Stimulated activated memory B cell treated with anti-CD40 and anti-IgM and Interleukin-4, amounts not matched to agents 10 μg/mL and 1 μg/mL and 100 μg/mL, for 72 hours (primary cell): ENCODE data around the gene PRAC1.
A peak's percentile ranks its signal among the peaks of the same experiment; 100 is the strongest.
"Not testable (repeated sequence)": the region's sequence is repeated elsewhere in the genome, so short reads cannot be mapped to it uniquely, and the experiment has no call there.

Source experiments
- ATAC-seq: fragments of 150-1000 bp; cut with Tn5 transposase; 2 replicates; pipeline ENCODE4 v1.10.0; 2021
- H3K27ac Mint-ChIP-seq: one replicate; pipeline ENCODE4 v1.8.0; 2022; ENCODE audit warnings: mild to moderate bottlenecking, mixed read lengths
- H3K27me3 Mint-ChIP-seq: one replicate; pipeline ENCODE4 v1.8.0; 2022; ENCODE audit warnings: mixed read lengths
- H3K36me3 Mint-ChIP-seq: one replicate; pipeline ENCODE4 v1.8.0; 2022; ENCODE audit warnings: mixed read lengths
- H3K4me1 Mint-ChIP-seq: one replicate; pipeline ENCODE4 v1.8.0; 2022; ENCODE audit warnings: mixed read lengths
- H3K4me3 Mint-ChIP-seq: one replicate; pipeline ENCODE4 v1.8.0; 2022; ENCODE audit warnings: mild to moderate bottlenecking, moderate library complexity, mixed read lengths
- H3K9me3 Mint-ChIP-seq: one replicate; pipeline ENCODE4 v1.8.0; 2022; ENCODE audit warnings: mixed read lengths

PRAC1 gene

DNA sequence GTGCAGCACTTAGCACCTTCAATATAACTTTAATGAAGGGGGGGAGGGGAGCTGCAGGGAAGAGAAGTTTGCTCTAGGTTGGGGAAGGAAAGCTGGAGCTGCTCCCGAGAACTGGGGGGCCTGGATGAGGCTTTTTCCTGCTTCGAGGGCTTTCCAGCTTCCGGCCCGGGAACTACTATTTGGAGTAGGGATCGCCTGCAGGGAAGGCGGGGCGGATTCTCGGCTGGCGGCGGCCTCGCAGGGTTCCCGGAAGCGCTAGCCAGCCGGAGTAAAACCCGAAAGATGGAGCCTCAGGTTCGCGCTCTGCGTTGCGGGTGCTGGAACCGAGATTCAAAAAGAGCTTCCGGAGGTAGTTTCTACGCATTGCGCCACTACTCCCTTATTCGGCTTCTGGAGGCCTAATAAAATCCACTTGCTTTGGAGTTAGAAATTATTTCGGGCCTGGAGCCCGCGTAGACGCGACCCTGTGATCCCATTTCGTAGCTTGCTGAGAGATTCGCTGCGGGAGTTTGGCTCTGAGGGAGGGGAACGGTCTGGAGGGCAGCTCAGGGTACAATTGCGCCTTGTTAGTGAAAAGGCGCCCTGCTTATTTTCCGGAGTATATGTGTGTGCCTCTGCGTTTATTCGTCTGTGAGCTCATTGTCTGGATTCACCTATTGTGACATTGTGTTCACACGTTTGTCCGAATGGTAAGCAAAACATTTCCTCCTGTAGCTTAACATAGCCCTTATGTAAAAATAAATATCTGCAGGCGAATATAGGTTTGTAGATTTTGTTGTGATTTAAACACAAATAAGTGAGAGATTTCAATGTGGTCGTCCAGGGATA lies 1.3 kb upstream of the PRAC1 start:
- Mint-ChIP-seq H3K36me3 (no peaks in the 10 kb centered on the region), H3K27me3 (peaks cover 99% of the 10 kb centered on the region), H3K4me3 (peak overlapping the region; percentile 38), H3K27ac (no peak overlapping the region), H3K9me3 (no peaks in the 10 kb centered on the region), H3K4me1 (peaks cover 32% of the 10 kb centered on the region)
- no peak for ATAC-seq

DNA sequence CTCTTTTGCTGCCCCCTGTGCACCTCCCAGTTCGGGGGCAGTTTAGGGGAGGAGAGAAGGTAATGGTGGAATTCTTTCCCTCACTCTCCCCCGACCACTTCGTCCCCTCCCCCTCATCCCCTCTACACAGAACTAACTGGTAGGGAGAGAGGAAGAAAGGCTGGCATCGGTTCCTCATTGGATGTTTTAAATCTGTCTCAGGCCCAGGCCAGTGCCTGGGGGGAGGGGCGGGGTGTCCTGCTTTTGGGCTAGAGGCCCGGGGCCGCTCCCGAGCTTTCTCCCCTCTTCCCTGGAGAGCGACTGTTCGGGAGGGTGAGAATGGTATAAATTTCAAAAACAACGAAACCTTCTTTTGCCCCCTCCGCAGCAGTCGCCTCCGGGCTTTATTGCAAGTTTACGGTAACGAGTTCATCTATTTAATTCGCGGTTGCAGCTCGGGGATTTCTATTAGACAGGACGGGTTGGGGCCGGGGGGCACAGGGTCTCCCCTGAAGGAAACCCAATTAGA lies 651 bp upstream of the PRAC1 start, which contains the start of gene PRAC2:
Gene PRAC2, plus strand, starts transcription at position 271 of the 508 bp plus-strand sequence. CDS start 1,226 bp downstream, outside the sequence.
- Mint-ChIP-seq H3K4me1 (peaks cover 29% of the 10 kb centered on the region), H3K4me3 (peak within 1 kb of the TSS; percentile 38), H3K27ac (no peak within 1 kb of the TSS), H3K27me3 (peaks cover 99% of the 10 kb centered on the region), H3K9me3 (no peaks in the 10 kb centered on the region), H3K36me3 (no peaks in the 10 kb centered on the region)
- no peak for ATAC-seq

DNA sequence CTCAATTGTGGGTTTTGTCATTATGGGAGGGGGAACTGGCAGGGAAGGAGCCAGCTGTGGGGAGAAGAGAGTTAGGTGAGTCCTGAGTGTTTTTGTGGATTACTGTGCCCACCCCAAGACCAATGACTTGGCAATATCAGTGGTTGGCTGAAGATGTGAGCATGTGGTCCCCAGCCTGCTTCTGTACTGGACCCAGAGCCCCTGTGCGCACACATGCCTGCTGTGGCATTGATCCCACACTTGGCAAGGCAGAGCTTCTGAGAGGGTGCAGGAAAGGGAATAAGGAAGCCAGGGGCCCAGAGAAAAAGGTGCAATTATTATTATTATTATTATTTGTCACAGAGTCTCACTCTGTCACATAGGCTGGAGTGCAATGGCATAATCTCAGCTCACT lies 1.3 kb downstream of the PRAC1 start:
- no peak for ATAC-seq
- H3K27me3 Mint-ChIP-seq: peaks cover 89% of the 10 kb centered on the region
- no peaks in the 10 kb centered on the region for H3K9me3 Mint-ChIP-seq
- no peak overlapping the region for H3K27ac Mint-ChIP-seq
- no peak overlapping the region for H3K4me3 Mint-ChIP-seq
- H3K36me3 Mint-ChIP-seq: no peaks in the 10 kb centered on the region
- H3K4me1 Mint-ChIP-seq: peaks cover 29% of the 10 kb centered on the region

DNA sequence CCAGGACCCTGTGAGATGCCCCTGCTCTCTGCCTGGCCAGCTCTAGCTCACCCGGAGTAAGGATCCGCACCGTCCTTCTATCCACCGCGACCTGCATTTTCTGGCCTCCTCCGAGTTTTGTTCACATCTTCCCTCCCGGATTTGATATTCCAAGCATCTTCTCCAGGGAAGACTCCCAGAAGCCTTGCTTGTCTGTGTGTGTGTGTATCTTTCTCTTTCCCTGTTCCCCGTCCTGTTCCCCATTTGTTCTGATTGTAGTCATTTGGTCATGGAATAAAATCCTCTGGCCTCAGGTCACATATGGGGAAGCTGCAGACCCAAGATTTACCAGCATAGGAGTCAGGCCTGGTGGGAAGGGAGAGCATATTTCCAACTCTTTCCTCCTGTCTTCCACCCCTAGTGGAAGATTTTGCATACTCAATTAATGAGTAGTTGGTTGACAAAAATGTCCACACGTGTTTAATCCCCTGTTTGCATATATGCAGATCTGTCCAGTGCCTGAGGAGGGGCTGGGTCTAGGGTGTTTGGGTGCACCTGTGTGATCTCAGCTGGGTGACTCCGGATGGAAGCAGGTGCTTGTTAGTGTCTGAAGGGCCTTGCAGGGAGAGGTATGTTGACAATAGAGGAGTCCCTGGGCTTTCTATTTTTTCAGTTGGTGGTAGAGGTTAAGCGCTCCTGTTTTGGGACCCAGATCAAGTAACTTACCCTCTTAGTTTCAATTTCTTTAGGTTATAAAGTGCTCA lies 1.9 kb downstream of the PRAC1 start:
- no peak overlapping the region for H3K27ac Mint-ChIP-seq
- no peak for ATAC-seq
- no peak overlapping the region for H3K4me3 Mint-ChIP-seq

DNA sequence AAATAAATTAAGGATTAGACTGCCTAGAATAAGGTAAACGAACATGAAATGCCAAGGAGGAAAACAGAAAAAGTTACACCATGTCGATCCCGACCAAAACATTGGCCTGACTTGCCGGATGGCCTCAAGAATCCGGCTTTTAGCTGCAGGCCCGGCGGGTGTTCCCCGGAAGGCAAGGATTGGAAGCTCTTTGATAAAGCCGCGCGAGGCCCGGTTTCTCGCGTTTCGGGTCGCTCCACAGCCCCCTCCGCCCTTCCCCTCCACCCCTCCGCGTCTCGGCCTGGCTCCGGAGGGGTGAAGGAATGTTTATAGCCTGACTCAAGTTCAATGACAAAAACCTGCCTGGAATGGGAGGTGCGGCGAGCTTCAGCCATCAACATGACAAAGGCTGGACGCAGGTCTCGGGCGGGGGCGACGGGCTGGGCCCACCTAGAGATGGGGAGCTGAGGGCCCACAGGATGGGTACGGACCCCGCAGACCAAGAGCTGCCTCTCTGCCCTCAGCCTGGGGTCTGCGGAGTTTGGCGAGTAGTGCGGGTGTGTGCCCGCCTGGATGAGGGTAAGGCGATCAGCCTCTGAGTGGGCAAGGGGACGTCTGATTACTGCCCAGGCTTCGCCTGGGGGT lies 2.6 kb downstream of the PRAC1 start:
- Mint-ChIP-seq H3K4me1 (peaks cover 22% of the 10 kb centered on the region), H3K4me3 (no peak overlapping the region), H3K27ac (no peak overlapping the region), H3K9me3 (no peaks in the 10 kb centered on the region), H3K27me3 (peaks cover 81% of the 10 kb centered on the region), H3K36me3 (no peaks in the 10 kb centered on the region)
- ATAC-seq: no peak

More for the DNA sequence above, 1.9 kb downstream of the PRAC1 start:
- Mint-ChIP-seq H3K4me1 (peaks cover 28% of the 10 kb centered on the region), H3K27me3 (peaks cover 84% of the 10 kb centered on the region), H3K9me3 (no peaks in the 10 kb centered on the region), H3K36me3 (no peaks in the 10 kb centered on the region)

DNA sequence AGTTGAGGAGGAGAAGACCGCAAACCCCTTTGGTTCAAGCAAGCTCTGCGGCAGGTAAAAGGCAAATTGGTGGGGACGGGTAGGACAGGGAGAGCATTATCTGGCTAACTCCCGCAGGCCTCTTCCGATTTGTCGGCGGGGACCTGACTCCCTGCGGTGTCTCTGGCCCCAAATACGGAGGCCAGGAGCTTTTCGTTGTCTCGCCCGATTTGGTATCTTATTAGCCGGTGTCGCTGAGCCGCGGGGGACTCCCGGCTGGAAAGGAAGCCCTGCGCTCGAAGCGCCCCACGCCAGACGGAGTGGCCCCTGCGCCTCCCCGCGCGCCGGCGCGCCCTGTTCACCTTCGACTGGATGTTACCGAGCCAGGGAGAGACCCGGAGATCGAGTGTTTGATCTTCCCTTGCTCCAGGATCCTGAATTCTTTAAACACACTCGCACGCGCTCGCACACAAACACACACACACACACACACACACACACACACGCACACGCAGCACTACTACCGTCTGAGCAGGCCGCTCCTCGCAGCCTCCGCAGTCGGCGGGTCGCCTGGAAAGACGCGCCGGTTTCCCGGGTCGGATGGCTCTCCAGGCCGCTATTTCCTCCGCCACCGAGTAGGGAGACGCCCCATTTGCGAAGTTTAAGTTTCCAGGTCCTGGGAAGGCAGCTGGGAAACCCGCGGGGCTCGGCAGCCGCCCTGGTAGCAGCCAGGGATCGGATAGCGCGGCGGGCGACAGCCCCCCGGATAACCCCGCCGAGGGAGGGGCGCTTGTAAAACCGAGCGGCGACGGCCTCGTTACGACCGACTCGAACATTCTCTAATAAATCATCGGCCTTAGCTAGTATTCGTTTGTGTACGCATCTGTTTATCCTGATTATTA lies 3.3 kb downstream of the PRAC1 start:
- Mint-ChIP-seq H3K4me3 (no peak overlapping the region), H3K27me3 (peaks cover 81% of the 10 kb centered on the region), H3K36me3 (no peaks in the 10 kb centered on the region), H3K27ac (no peak overlapping the region), H3K9me3 (no peaks in the 10 kb centered on the region), H3K4me1 (peaks cover 15% of the 10 kb centered on the region)
- no peak for ATAC-seq

DNA sequence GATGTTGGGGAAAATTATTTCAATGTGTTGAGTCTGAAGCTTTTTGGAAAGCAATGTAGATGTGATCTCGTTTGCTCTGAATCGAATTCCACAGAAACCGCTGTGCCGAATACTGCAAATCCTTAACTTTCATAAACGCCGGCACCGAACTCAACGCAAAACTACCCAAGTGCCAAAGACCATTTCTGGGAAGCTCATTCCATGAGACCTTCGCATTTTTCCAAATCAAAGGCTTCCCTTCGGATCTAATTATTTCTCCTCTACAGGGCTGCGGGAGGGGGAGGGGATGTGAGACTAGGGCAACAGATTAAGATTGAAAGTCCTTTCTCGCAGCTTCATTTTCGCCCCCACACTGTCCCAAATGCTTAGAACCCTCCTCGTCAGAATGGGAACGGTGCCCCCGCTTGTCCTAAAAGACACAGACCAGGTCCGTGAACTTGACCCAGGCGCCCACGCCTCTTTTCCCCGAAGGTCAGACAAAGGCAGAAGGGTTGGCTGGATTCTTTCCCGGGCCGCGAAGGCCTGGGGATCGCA lies 4.0 kb downstream of the PRAC1 start:
- Mint-ChIP-seq H3K27ac (no peak overlapping the region), H3K4me1 (peaks cover 8% of the 10 kb centered on the region), H3K27me3 (peaks cover 80% of the 10 kb centered on the region), H3K9me3 (no peaks in the 10 kb centered on the region), H3K36me3 (no peaks in the 10 kb centered on the region), H3K4me3 (no peak overlapping the region)
- ATAC-seq: no peak

DNA sequence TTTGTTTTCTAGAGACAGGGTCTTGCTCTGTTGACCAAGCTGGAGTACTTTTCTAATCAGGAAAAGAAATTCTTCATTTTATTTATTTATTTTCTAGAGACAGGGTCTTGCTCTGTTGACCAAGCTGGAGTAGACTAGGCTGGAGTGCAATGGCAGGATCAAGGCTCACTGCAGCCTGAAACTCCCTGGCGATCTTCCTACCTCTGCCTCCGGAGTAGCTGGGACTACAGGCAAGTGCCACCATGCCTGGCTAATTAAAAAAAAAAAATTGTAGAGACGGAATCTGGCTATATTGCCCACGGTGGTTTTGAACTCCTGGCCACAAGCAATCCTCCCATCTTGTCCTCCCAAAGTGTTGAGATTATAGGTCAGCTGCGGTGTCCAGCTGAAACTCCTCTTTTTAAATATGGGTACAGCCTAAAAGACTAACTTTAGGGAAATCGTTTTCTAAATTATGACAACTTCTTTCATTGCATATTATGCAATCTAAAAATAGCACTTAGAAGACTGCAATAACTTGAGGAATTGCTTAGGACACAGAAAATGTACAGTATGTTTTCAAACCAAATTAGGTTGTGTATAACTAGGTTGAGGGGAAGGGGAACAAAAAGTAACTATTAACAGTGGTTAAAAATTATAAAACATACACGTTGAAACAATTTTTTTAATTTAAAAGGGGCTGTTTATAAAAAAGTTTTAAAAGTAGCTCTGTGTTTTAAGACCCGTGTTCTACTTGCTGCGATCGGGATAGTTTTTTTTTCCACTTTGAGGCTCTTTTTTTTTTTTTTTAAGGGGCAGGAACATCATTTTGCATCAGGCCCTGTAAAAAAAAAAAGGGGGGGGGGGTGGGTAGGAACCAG lies 4.7 kb downstream of the PRAC1 start:
- peaks cover 79% of the 10 kb centered on the region for H3K27me3 Mint-ChIP-seq
- H3K4me1 Mint-ChIP-seq: peaks cover under 1% of the 10 kb centered on the region
- H3K27ac Mint-ChIP-seq: no peak overlapping the region
- ATAC-seq: no peak
- no peaks in the 10 kb centered on the region for H3K9me3 Mint-ChIP-seq
- no peak overlapping the region for H3K4me3 Mint-ChIP-seq
- no peaks in the 10 kb centered on the region for H3K36me3 Mint-ChIP-seq

DNA sequence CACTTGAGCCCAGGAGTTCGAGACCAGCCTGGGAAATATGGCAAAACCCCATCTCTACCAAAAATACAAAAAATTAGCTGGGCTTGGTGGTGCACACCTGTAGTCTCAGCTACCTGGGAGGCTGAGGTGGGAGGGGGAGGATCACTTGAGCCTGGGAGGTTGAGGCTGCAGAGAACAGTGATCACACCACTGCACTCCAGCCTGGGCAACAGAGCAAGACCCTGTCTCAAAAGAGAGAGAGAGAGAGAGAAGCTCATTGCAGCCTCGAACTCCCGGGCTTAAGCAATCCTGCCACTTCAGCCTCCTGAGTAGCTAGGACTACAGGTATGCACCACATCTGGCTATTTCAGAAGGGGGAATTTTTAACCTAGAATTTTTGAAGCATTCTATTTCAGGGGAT lies 5.8 kb downstream of the PRAC1 start:
- not testable (repeated sequence) for ATAC-seq, H3K4me1 Mint-ChIP-seq, H3K36me3 Mint-ChIP-seq, H3K27ac Mint-ChIP-seq, H3K9me3 Mint-ChIP-seq, H3K4me3 Mint-ChIP-seq
- peaks cover 79% of the 10 kb centered on the region for H3K27me3 Mint-ChIP-seq

DNA sequence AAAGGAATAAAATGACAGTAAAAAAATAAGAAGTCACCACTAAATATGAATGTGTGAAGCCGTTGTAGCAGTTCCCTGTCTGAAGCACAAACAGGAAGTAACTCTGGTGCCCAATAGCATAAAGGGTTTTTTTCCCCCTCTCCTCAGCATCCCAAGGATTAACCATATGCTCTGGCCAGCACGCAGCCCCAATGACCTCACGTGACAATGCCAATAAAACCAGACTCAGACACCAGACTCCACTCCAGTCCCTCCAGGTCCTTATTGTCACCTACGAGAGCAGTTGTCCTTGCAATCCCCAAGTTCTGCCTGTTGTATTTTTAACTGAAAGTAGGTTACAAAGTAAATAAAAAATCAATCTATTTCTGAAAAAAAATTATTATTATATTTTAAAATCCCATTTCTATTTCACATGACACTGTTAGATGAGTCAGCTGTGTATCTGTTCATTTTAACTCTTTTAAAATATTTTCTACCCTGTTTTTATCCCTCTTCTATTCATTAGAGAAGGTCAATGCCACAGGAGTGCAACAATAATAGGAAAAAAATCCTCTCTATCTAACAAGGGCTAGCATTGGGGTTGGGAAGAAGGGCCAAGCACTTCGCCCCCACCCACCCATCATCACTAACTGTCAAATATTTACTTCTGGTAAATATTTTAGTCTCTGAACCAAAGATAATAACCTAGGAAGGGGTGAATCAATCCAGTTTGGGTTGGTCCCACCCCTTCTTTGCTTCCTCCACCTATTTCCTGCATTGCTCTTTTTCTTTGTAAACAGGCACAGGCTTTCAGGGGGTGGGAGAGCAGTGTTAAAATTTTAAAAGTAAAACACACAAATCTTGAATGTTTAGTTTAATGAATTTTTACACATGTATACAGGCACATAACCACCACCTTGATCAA lies 6.6 kb downstream of the PRAC1 start:
- H3K9me3 Mint-ChIP-seq: no peaks in the 10 kb centered on the region
- no peak overlapping the region for H3K4me3 Mint-ChIP-seq
- H3K36me3 Mint-ChIP-seq: no peaks in the 10 kb centered on the region
- no peaks in the 10 kb centered on the region for H3K4me1 Mint-ChIP-seq
- no peak overlapping the region for H3K27ac Mint-ChIP-seq
- peaks cover 80% of the 10 kb centered on the region for H3K27me3 Mint-ChIP-seq
- ATAC-seq: no peak

DNA sequence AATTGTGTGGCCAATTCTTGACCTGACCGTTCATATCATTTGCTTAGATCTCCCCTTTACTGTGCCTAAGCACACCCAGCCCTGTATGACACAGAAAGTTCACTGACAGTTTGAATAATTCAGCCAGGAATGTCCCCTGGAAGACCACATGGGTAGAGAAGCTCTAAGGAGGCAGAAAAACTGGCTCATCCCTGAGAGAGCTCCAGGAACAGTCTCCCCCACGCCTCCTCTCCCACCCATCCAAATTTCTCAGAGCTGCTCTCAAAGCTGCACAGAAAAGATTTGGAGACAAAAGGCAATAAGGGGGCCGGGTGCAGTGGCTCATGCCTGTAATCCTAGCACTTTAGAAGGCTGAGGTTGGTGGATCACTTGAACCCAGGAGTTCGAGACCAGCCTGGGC lies 11.2 kb downstream of the PRAC1 start:
- Mint-ChIP-seq H3K27ac (no peak overlapping the region), H3K4me3 (no peak overlapping the region), H3K36me3 (no peaks in the 10 kb centered on the region), H3K4me1 (no peaks in the 10 kb centered on the region), H3K27me3 (peaks cover 83% of the 10 kb centered on the region), H3K9me3 (no peaks in the 10 kb centered on the region)
- ATAC-seq: no peak

DNA sequence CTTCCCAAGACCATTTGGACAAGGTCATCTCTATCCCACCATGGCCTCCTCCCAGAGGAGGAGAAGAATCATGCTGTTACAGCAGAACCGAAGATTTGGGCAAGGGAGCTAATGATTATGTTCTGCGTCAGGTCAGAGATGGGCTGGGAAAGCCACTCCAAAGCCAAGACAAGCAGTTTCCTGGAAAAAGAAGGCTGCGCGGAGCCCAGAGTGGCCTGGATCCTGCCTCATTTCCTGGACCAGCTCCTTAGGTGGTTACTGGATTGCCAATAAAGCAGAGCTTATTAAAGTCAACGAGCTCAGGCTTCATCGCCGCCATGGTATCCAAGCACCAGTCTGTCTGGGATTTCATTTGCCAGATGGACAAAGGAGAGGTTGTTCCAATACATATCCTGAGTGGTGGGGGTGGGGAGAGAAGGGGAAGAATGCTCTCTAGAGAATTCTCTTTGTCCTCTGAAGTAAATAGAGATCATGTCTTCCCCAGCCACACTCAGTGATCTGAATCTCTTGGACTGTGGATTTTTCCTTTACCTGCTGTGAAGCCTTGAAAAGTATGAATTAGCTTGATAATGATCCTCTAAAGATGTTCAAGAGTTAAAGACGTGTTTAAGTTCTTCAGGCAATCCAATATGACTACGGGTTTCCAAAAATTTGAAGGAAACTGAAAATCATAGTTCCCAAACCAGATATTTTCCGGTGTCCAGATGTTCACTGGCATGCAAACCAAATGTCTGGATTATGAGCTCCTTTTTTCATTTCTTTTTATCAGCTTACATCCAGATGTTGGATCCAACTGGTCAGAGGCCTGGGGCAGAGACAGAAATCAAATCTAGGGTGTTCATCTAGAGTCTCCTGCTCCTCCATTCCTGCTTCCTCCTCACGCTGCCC lies 17.7 kb downstream of the PRAC1 start:
- Mint-ChIP-seq H3K36me3 (no peaks in the 10 kb centered on the region), H3K4me1 (no peaks in the 10 kb centered on the region)

More for the DNA sequence above, 17.7 kb downstream of the PRAC1 start:
- no peak for ATAC-seq
- H3K27ac Mint-ChIP-seq: no peak overlapping the region
- H3K27me3 Mint-ChIP-seq: peaks cover 93% of the 10 kb centered on the region
- H3K4me3 Mint-ChIP-seq: no peak overlapping the region
- H3K9me3 Mint-ChIP-seq: no peaks in the 10 kb centered on the region
